Endothelial cell of umbilical vein (primary cell): ENCODE results near the gene SYNJ1. TPM values are rescaled to one million over a fixed set of nuclear protein-coding genes. Genes with fewer than 3 reads are reported as not detected.

Source experiments
- BruUV-seq: library from RNA; stranded (reverse); fragments of 400-500 nt; replicated peaks from 2 replicates; lab custom pipeline; 2021; lab: Mats Ljungman, UMichigan
- CTCF ChIA-PET: fragments of 300-600, 350-600 bp; sonication (Branson Sonifier 250); formaldehyde crosslinking; loops from one replicate; lab custom pipeline; 2021; ENCODE audit warnings: antibody characterized with exemption, inconsistent platforms; lab: Charles Lee
- POLR2A ChIA-PET: fragments of 300-600, 350-600 bp; sonication (Branson Sonifier 250); formaldehyde crosslinking; loops from one replicate; lab custom pipeline; 2021; ENCODE audit warnings: antibody characterized with exemption, inconsistent platforms; lab: Charles Lee
- DNase-seq: peaks from one replicate; pipeline ENCODE4 v3.0.0-alpha.2; 2011; ENCODE audit warnings: low read depth, low spot score
- FAIRE-seq: peaks from 2 replicates; lab custom pipeline; 2011; peaks lifted over from hg19 to GRCh38; lab: Jason Lieb, UNC
- H2AFZ ChIP-seq: 2 replicates; pipeline ENCODE4 v1.6.0; 2012; ENCODE audit warnings: low read depth, low read length, control low read depth, inconsistent platforms
- H3K27ac ChIP-seq: 2 replicates; pipeline ENCODE4 v1.5.1; 2011; ENCODE audit warnings: low read depth, mild to moderate bottlenecking, control low read depth, low read length, moderate library complexity; ENCODE audit not compliant: insufficient read depth
- H3K27me3 ChIP-seq, 2 experiments: 2 replicates each; pipeline versions ENCODE4 v1.6.0 to v1.6.1; 2011; ENCODE audit warnings: low read length in 2 of 2, mixed read lengths in 1 of 2; ENCODE audit not compliant: control insufficient read depth in 2 of 2, insufficient read depth in 2 of 2
- H3K36me3 ChIP-seq, 2 experiments: 2 replicates in 1 of 2; 3 replicates in 1 of 2; pipeline ENCODE4 v1.5.1; 2011; ENCODE audit warnings: low read length in 2 of 2, mild to moderate bottlenecking in 1 of 2, moderate library complexity in 1 of 2; ENCODE audit not compliant: control insufficient read depth in 2 of 2, insufficient read depth in 2 of 2; ENCODE audit errors: extremely low read depth in 1 of 2
- H3K4me1 ChIP-seq: 3 replicates; pipeline ENCODE4 v1.5.1; 2011; ENCODE audit warnings: mild to moderate bottlenecking, low read length; ENCODE audit not compliant: control insufficient read depth, insufficient read depth; ENCODE audit errors: extremely low read depth
- H3K4me2 ChIP-seq: 2 replicates; pipeline ENCODE4 v1.6.1; 2011; ENCODE audit warnings: low read length, control low read depth, mixed read lengths; ENCODE audit not compliant: insufficient read depth
- H3K4me3 ChIP-seq, 3 experiments: fragments of 200-600 bp in 1 of 3; sonication (generic), shearing (Covaris generic) in 1 of 3; replicated peaks in 1 of 3; 2 replicates each; pipeline ENCODE4 v1.5.1; 2011 to 2016; ENCODE audit warnings: control low read depth in 3 of 3, low read length in 3 of 3, mild to moderate bottlenecking in 2 of 3, inconsistent platforms in 1 of 3, low read depth in 1 of 3, moderate library complexity in 1 of 3; ENCODE audit not compliant: insufficient read depth in 1 of 3
- H3K79me2 ChIP-seq: 2 replicates; pipeline ENCODE4 v1.6.0; 2012; ENCODE audit warnings: low read length, inconsistent platforms; ENCODE audit not compliant: control insufficient read depth, insufficient read depth
- H3K9ac ChIP-seq: replicated peaks from 2 replicates; pipeline ENCODE3; 2011; ENCODE audit warnings: low read length, control low read depth; ENCODE audit not compliant: insufficient read depth; ENCODE audit errors: extremely low read depth
- H3K9me1 ChIP-seq: replicated peaks from 3 replicates; pipeline ENCODE4 v1.6.0; 2011; ENCODE audit warnings: mild to moderate bottlenecking, low read length; ENCODE audit not compliant: control insufficient read depth, insufficient read depth; ENCODE audit errors: extremely low read depth
- H3K9me3 ChIP-seq: replicated peaks from 2 replicates; pipeline ENCODE4 v1.5.1; 2012; ENCODE audit warnings: low read length, inconsistent platforms; ENCODE audit not compliant: control insufficient read depth, insufficient read depth
- H4K20me1 ChIP-seq: replicated peaks from 2 replicates; pipeline ENCODE3; 2011; ENCODE audit warnings: mild to moderate bottlenecking, low read length; ENCODE audit not compliant: control insufficient read depth, insufficient read depth; ENCODE audit errors: extremely low read depth
- EZH2 ChIP-seq: IDR thresholded peaks from 2 replicates; pipeline ENCODE4 v1.6.1; 2012; ENCODE audit warnings: borderline replicate concordance, low read depth, mild to moderate bottlenecking, moderate library complexity, low read length, inconsistent platforms; ENCODE audit not compliant: severe bottlenecking
- FOS ChIP-seq: IDR thresholded peaks from 2 replicates; pipeline ENCODE4 v1.6.1; 2011; ENCODE audit warnings: mild to moderate bottlenecking, low read length, moderate library complexity, borderline replicate concordance; ENCODE audit not compliant: insufficient read depth
- GATA2 ChIP-seq: IDR thresholded peaks from 2 replicates; pipeline ENCODE4 v1.7.0; 2011; ENCODE audit warnings: low read depth, mild to moderate bottlenecking, moderate library complexity, mixed read lengths, low read length; ENCODE audit not compliant: insufficient read length, insufficient read depth
- JUN ChIP-seq: IDR thresholded peaks from 2 replicates; pipeline ENCODE4 v1.6.1; 2011; ENCODE audit warnings: borderline replicate concordance, low read depth; ENCODE audit not compliant: insufficient read length, insufficient read depth
- MYC ChIP-seq: IDR thresholded peaks from one replicate; pipeline ENCODE4 v1.6.1; 2011; ENCODE audit warnings: mild to moderate bottlenecking, low read depth, low read length
- POLR2A ChIP-seq: IDR thresholded peaks from 2 replicates; pipeline ENCODE4 v1.6.1; 2012; ENCODE audit warnings: low read depth, mild to moderate bottlenecking, control low read depth, low read length
- POLR2AphosphoS5 ChIP-seq: IDR thresholded peaks from 2 replicates; pipeline ENCODE4 v1.6.1; 2012; ENCODE audit warnings: low read depth, mild to moderate bottlenecking, control low read depth, low read length, moderate library complexity; ENCODE audit not compliant: insufficient read depth
- dilution Hi-C: fragments of 300-500 bp; cut with MboI; formaldehyde crosslinking; loops from one replicate; pipeline ENCODE4 v1.15.0; 2019; ENCODE audit warnings: low sequenced_read_pairs; ENCODE audit not compliant: extremely low pct_ligation_motif_present
- intact Hi-C: fragments of 100-400 bp; cut with micrococcal nuclease; formaldehyde crosslinking; loops from one replicate; pipeline ENCODE4 v1.10.0; 2022
- polyA plus RNA-seq, 4 experiments: library from polyadenylated mRNA; depleted of rRNA in 3 of 4; stranded (reverse) in 3 of 4; unstranded in 1 of 4; fragments of >200 nt; gene quantifications; 2 replicates each; pipeline versions ENCODE4 v1.2.1 to v1.2.3, GENCODE V29; 2011 to 2012; ENCODE audit warnings: missing spikeins in 1 of 4
- total RNA-seq: library from RNA; stranded (reverse); gene quantifications from 2 replicates; pipeline ENCODE4 v1.2.3, GENCODE V29; 2021
- TF ChIP-seq, protein P1 (sequence below), 2 donors: IDR thresholded peaks; 1 replicate in 1 of 2; 2 replicates in 1 of 2; pipeline ENCODE4 v1.5.1; 2011; ENCODE audit warnings: low read length in 2 of 2, mild to moderate bottlenecking in 2 of 2, moderate library complexity in 2 of 2, control low read depth in 1 of 2, inconsistent platforms in 1 of 2, low read depth in 1 of 2; ENCODE audit not compliant: insufficient read depth in 1 of 2; ENCODE audit errors: extremely low read depth in 1 of 2
- TF ChIP-seq, protein P2 (sequence below): IDR thresholded peaks from 2 replicates; pipeline ENCODE4 v1.6.1; 2011; ENCODE audit not compliant: insufficient read depth, insufficient read length

The SYNJ1 gene
- total and polyA plus RNA-seq, 2 donors (not counting 3 experiments of a cell fraction or from before 2014, with no cell fraction given), result 5.9 to 17.0 TPM

DNA sequence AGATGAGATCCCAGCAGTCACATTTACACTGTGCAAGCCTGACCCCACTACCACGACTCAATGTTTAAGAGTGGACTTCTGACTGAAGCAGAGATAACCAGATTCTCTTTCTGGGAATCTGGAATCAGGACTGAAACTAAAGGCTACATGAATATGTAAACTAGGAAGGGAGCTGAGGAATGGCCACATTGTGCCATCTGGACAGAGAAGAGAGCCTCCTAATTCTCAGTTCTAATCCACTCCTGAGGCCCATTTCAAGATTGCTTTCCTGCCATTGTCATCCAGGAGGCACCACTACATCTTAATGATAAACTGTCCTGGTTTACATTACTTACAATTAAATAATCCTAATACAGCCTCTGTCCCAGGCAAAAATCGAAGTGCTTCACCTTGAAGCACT is 37.2 kb upstream of the SYNJ1 start:
- Histone ChIP-seq H3K4me2 (no peak overlapping the region), H3K4me1 (peaks cover 14% of the 10 kb centered on the region), H3K4me3 (no peak overlapping the region), H3K79me2 (peaks cover 60% of the 10 kb centered on the region), H3K27ac (no peak overlapping the region), H3K36me3 (peaks cover 15 to 16% of the 10 kb centered on the region in 2 experiments), H3K27me3 (no peaks in the 10 kb centered on the region), H4K20me1 (peaks cover 6% of the 10 kb centered on the region), H3K9ac (no peak overlapping the region), H3K9me3 (no peaks in the 10 kb centered on the region), H3K9me1 (no peaks in the 10 kb centered on the region), H2AFZ (no peak overlapping the region)
- FAIRE-seq, result no peak
- ChIA-PET POLR2A (no interaction called here), CTCF (no interaction called here)
- dilution Hi-C loops (no loop called here), intact Hi-C loops (no loop called here)
- BruUV-seq, result no TSS peak
- DNase-seq, result no peak
- TF ChIP-seq, protein P1, sequence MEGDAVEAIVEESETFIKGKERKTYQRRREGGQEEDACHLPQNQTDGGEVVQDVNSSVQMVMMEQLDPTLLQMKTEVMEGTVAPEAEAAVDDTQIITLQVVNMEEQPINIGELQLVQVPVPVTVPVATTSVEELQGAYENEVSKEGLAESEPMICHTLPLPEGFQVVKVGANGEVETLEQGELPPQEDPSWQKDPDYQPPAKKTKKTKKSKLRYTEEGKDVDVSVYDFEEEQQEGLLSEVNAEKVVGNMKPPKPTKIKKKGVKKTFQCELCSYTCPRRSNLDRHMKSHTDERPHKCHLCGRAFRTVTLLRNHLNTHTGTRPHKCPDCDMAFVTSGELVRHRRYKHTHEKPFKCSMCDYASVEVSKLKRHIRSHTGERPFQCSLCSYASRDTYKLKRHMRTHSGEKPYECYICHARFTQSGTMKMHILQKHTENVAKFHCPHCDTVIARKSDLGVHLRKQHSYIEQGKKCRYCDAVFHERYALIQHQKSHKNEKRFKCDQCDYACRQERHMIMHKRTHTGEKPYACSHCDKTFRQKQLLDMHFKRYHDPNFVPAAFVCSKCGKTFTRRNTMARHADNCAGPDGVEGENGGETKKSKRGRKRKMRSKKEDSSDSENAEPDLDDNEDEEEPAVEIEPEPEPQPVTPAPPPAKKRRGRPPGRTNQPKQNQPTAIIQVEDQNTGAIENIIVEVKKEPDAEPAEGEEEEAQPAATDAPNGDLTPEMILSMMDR (IDR thresholded peaks at IDR 0.05; ENCODE audit: extremely low read depth in 1 of 2, insufficient read depth in 1 of 2, low read depth in 1 of 2, low read length in 2 of 2), result no peak
- TF ChIP-seq POLR2A (no peak), POLR2AphosphoS5 (no peak), MYC (no peak), GATA2 (no peak), FOS (no peak), EZH2 (no peak), JUN (no peak)
- TF ChIP-seq, protein P2, sequence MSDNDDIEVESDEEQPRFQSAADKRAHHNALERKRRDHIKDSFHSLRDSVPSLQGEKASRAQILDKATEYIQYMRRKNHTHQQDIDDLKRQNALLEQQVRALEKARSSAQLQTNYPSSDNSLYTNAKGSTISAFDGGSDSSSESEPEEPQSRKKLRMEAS, result no peak
